ENCODE results near the gene GATAD2A. TPM values are rescaled to one million over a fixed set of nuclear protein-coding genes. Genes with fewer than 3 reads are reported as not detected.
A peak's percentile ranks its signal among the peaks of the same experiment; 100 is the strongest.

The GATAD2A gene
- total and polyA plus RNA-seq, 9 of the 15 experiments (the other 6 are each of a cell fraction or from before 2014, with no cell fraction given) = 2.4 to 226 (median 44.2) TPM

- TF ChIP-seq ZNF655 (CRISPR knock-in tag; IDR thresholded peaks at IDR 0.05) (no peak), SMAD2 (IDR thresholded peaks at IDR 0.05; ENCODE audit: low read depth, low read length) (no peak), SPI1 (IDR thresholded peaks at IDR 0.05; ENCODE audit: borderline replicate concordance, low read depth, low read length) (peak; percentile 47; the same call in 1 of the 2 replicates), ZNF133 (CRISPR knock-in tag; IDR thresholded peaks at IDR 0.05) (no peak), ZSCAN32 (CRISPR knock-in tag; IDR thresholded peaks at IDR 0.05) (no peak), BCLAF1 (IDR thresholded peaks at IDR 0.05; ENCODE audit: borderline replicate concordance in 1 of 2, control insufficient read depth in 1 of 2, low read depth in 2 of 2, low read length in 1 of 2) (no peak), ELF4 (CRISPR knock-in tag; IDR thresholded peaks at IDR 0.05) (no peak), EZH2 (IDR thresholded peaks at IDR 0.05; ENCODE audit: borderline replicate concordance, low read depth, low read length) (no peak), DPF2 (IDR thresholded peaks at IDR 0.05) (no peak), HMBOX1 (IDR thresholded peaks at IDR 0.05) (no peak), ZNF398 (CRISPR knock-in tag; IDR thresholded peaks at IDR 0.05) (no peak), POLR3G (IDR thresholded peaks at IDR 0.05; ENCODE audit: extremely low read depth, insufficient read length, insufficient replicate concordance) (no peak), E2F5 (CRISPR knock-in tag; IDR thresholded peaks at IDR 0.05) (no peak), BRF1 (IDR thresholded peaks at IDR 0.05; ENCODE audit: borderline replicate concordance, extremely low read depth, insufficient read length) (no peak), ZBTB9 (CRISPR knock-in tag; IDR thresholded peaks at IDR 0.05) (no peak)
Measured at GRCh38 chr19:19385896-19386869, 19.3 kb upstream of the GATAD2A start (continued).
